ENCODE data around the gene FRRS1. TPM values are rescaled to one million over a fixed set of nuclear protein-coding genes. Genes with fewer than 3 reads are reported as not detected.

FRRS1 gene
- polyA plus RNA-seq, 1 experiment: 0.93 TPM

DNA sequence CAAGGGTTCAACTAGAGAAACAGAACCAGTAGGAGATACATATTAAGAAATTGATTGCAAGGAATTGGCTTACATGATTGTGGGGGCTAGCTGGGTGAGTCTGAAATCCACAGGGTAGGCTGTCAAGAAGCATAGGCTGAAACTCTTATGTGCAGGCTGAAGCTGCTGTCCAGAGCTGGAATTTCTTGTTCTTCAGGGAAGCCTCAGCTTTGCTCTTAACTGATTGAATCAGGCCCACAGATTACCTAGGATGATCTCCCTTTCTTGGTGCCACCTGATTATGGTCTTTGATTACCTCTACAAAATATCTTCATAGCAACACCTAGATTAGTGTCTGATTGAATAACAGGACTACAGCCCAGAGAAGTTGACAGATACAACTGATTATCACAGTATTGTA lies 22.5 kb upstream of the FRRS1 start:
- POLR2A ChIA-PET: no interaction called here
- CTCF ChIA-PET: interaction anchor here (1.5 kb wide), 1 partner anchor 9 kb away, joined by 4 read pairs; no protein-coding TSS in a partner anchor
- no peaks in the 10 kb centered on the region for H3K27me3 ChIP-seq (ENCODE audit: control insufficient read depth, insufficient read depth, low read length)
- H3K4me3 ChIP-seq (ENCODE audit: low read depth, low read length): no peak overlapping the region
- TF ChIP-seq, protein P1, sequence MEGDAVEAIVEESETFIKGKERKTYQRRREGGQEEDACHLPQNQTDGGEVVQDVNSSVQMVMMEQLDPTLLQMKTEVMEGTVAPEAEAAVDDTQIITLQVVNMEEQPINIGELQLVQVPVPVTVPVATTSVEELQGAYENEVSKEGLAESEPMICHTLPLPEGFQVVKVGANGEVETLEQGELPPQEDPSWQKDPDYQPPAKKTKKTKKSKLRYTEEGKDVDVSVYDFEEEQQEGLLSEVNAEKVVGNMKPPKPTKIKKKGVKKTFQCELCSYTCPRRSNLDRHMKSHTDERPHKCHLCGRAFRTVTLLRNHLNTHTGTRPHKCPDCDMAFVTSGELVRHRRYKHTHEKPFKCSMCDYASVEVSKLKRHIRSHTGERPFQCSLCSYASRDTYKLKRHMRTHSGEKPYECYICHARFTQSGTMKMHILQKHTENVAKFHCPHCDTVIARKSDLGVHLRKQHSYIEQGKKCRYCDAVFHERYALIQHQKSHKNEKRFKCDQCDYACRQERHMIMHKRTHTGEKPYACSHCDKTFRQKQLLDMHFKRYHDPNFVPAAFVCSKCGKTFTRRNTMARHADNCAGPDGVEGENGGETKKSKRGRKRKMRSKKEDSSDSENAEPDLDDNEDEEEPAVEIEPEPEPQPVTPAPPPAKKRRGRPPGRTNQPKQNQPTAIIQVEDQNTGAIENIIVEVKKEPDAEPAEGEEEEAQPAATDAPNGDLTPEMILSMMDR (IDR thresholded peaks at IDR 0.05; ENCODE audit: insufficient read depth, low read depth, low read length): no peak
- H3K36me3 ChIP-seq (ENCODE audit: control insufficient read depth, insufficient read depth, low read length): no peaks in the 10 kb centered on the region
- no peak for DNase-seq (ENCODE audit: low read depth)

DNA sequence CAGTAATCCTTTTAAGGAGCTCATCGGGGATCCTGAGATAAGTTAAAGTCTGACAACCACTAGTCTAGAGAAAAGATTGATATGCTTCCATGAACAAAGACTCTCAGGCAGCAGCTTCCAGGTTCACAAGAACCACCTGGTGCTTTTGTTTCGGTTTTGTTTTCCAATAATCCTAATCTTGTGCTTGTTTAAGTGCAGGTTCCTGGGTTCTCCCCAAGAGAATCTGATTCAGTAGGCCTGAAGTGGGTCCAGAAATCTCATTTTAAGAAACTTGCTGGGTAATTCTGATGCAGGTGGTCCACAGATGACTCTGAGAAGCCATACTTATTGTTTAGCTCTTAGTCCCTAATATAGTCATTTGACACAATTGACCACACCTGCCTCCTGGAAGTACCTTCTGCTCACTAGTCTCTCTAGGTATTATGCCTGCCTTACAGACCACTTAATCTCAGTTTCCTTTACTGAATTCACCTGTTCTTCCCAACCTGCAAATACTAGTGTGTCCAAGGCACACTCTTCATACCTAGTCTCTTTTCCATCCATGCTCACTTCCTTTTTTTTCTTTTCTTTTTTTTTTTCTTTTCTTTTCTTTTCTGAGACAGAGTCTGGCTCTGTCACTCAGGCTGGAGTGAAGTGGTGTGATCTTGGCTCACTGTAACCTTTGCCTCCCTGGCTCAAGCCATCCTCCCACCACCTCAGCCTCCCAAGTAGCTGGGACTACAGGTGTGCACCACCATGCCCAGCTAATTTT lies 20.5 kb upstream of the FRRS1 start:
- no peaks in the 10 kb centered on the region for H3K36me3 ChIP-seq (ENCODE audit: control insufficient read depth, insufficient read depth, low read length)
- ChIA-PET POLR2A (interaction anchor here (0.7 kb wide), 1 partner anchor 129 kb away, joined by 14 read pairs; no protein-coding TSS in a partner anchor), CTCF (no interaction called here)
- H3K27me3 ChIP-seq (ENCODE audit: control insufficient read depth, insufficient read depth, low read length): no peaks in the 10 kb centered on the region
- H3K4me3 ChIP-seq (ENCODE audit: low read depth, low read length): no peak overlapping the region
- TF ChIP-seq, protein P1 (IDR thresholded peaks at IDR 0.05; ENCODE audit: insufficient read depth, low read depth, low read length): no peak
- DNase-seq (ENCODE audit: low read depth): no peak

DNA sequence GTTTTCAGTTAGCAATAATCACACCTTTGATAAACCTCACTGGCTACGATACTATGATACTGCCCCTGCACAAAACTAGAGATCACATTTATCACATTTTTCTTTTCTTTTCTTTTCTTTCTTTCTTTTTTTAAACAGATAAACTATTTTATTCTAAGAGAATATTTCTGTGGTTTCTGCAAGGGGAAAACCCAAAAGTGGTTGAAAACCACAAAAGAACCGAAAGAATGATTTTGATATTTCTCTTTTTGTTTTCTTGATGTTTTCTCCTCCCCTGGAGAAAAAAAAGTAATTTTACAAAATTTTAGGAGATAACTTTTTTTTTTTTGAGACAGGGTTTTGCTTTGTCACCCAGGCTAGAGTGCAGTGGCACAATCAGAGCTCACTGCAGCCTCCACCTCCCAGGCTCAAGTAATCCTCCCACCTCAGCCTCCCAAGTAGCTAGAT lies 18.4 kb upstream of the FRRS1 start:
- H3K27me3 ChIP-seq (ENCODE audit: control insufficient read depth, insufficient read depth, low read length): peaks cover 3% of the 10 kb centered on the region; the same call in 1 of the 2 replicates
- TF ChIP-seq, protein P1 (IDR thresholded peaks at IDR 0.05; ENCODE audit: insufficient read depth, low read depth, low read length): no peak
- ChIA-PET CTCF (no interaction called here), POLR2A (no interaction called here)
- no peaks in the 10 kb centered on the region for H3K36me3 ChIP-seq (ENCODE audit: control insufficient read depth, insufficient read depth, low read length)
- H3K4me3 ChIP-seq (ENCODE audit: low read depth, low read length): no peak overlapping the region
- DNase-seq (ENCODE audit: low read depth): no peak

DNA sequence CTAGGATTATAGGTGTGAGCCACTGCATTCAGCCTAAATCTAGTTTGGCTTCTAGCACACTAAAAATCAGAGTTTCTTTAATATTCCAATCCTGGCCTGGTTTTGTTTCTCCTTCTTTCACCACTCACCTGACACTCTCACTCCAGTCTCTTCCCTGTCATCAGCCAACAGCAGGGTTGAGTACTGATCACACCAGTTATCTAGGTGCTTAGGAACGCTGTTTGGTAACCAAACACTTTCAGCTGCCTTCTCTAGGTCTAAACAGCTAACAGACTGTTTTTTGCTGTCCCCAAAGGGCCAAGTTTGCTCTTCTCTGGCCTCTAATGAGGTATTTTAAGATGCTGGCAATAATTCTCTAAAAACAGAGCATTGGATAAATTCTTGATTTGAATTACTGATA lies 17.7 kb upstream of the FRRS1 start:
- ChIA-PET CTCF (no interaction called here), POLR2A (no interaction called here)
- Histone ChIP-seq H3K27me3 (ENCODE audit: control insufficient read depth, insufficient read depth, low read length) (peaks cover 3% of the 10 kb centered on the region; the same call in 1 of the 2 replicates), H3K36me3 (ENCODE audit: control insufficient read depth, insufficient read depth, low read length) (no peaks in the 10 kb centered on the region), H3K4me3 (ENCODE audit: low read depth, low read length) (no peak overlapping the region)
- TF ChIP-seq, protein P1 (IDR thresholded peaks at IDR 0.05; ENCODE audit: insufficient read depth, low read depth, low read length): no peak
- no peak for DNase-seq (ENCODE audit: low read depth)

DNA sequence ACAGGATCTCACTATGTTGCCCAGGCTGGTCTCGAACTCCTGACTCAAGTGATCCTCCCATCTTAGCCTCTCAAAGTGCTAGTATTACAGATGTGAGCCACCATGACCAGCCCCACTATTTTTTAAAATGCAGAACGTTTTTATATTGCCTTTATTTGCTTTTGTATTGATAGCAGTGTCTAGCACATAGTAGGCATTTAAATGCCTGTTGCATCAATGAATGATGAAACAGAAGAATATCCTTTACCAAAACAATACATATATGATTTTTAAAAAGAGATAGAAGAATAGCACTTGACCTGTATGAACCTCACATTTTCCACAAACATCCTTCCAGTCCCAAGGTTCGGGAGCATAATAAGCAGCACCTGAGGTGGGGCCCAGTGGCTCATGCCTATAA lies 16.5 kb upstream of the FRRS1 start:
- no peak overlapping the region for H3K4me3 ChIP-seq (ENCODE audit: low read depth, low read length)
- TF ChIP-seq, protein P1 (IDR thresholded peaks at IDR 0.05; ENCODE audit: insufficient read depth, low read depth, low read length): no peak
- H3K36me3 ChIP-seq (ENCODE audit: control insufficient read depth, insufficient read depth, low read length): no peaks in the 10 kb centered on the region
- CTCF ChIA-PET: no interaction called here
- POLR2A ChIA-PET: no interaction called here
- H3K27me3 ChIP-seq (ENCODE audit: control insufficient read depth, insufficient read depth, low read length): peaks cover 3% of the 10 kb centered on the region; the same call in 1 of the 2 replicates
- DNase-seq (ENCODE audit: low read depth): no peak
